GM12891 (cell line): Measurements from ENCODE around the gene TMEM156.
"Not testable (repeated sequence)": the region's sequence is repeated elsewhere in the genome, so short reads cannot be mapped to it uniquely, and the experiment has no call there.

Experiments
- DNase-seq: peaks from one replicate; pipeline ENCODE4 v3.0.0; 2011; ENCODE audit warnings: low spot score; ENCODE audit not compliant: insufficient read length
- FAIRE-seq: peaks from 2 replicates; lab custom pipeline; 2011; peaks lifted over from hg19 to GRCh38; lab: Jason Lieb, UNC
- PAX5 ChIP-seq: IDR thresholded peaks from 2 replicates; pipeline ENCODE4 v1.6.1; 2011; ENCODE audit warnings: low read length, moderate library complexity, mild to moderate bottlenecking; ENCODE audit not compliant: insufficient read depth, severe bottlenecking
- POLR2A ChIP-seq: IDR thresholded peaks from 2 replicates; pipeline ENCODE4 v1.6.1; 2011; ENCODE audit warnings: low read depth, low read length, control low read depth
- POLR2AphosphoS5 ChIP-seq: IDR thresholded peaks from 2 replicates; pipeline ENCODE4 v1.6.1; 2011; ENCODE audit warnings: low read depth, low read length, control low read depth
- POU2F2 ChIP-seq: IDR thresholded peaks from 2 replicates; pipeline ENCODE4 v1.6.1; 2011; ENCODE audit warnings: low read depth, mild to moderate bottlenecking, control low read depth, low read length, moderate library complexity
- SPI1 ChIP-seq: IDR thresholded peaks from 2 replicates; pipeline ENCODE4 v1.6.1; 2011; ENCODE audit warnings: low read depth, low read length, control low read depth
- TAF1 ChIP-seq: IDR thresholded peaks from 2 replicates; pipeline ENCODE4 v1.6.1; 2011; ENCODE audit warnings: low read depth, low read length, control low read depth

TMEM156 gene

DNA sequence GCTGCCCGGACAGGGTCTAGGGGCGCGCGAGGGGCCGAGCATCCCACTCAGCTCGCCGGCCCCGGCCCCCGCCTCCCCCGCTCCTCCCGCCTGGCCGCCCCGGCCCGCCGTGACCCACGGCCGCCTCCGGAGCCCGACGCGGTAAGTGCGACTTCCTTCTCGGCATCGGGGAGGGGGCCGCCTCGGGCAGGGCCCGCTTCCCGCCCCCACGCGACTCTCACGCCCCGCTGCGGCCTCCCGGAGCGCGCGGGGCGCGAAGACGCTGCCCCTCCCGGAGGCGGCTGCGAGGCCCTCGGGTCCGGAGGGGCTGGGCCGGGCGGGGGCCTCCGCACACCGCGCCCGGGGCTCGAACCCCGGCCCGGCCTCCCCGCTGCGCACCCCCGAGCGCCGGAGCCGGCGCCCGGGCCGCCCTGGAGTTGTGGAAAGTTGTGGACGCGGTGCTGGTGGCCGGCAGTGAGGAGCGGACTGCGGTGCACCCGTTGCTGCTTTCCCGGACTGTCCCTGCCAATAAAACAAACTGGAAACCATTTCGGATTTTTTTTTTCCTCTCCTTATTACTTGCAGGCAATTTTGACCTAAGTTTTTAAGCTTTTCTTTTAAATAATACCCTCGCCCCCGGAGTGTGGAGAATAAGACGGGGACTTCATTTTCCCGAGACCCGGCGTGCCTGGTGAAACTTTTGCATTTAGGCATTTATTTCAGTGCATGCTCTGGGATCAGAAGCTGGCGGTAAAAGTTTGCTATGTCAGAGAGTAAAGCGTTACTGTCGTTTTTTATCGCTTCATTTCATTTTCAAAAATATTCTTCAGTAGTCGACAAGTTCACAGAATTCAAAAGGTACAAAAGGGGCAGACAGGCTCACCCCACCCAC lies 13.0 kb upstream of the TMEM156 start:
- DNase-seq (no peak), FAIRE-seq (peak; percentile 20)
- TF ChIP-seq PAX5 (no peak), POU2F2 (no peak), TAF1 (no peak), SPI1 (no peak), POLR2A (no peak), POLR2AphosphoS5 (no peak)

DNA sequence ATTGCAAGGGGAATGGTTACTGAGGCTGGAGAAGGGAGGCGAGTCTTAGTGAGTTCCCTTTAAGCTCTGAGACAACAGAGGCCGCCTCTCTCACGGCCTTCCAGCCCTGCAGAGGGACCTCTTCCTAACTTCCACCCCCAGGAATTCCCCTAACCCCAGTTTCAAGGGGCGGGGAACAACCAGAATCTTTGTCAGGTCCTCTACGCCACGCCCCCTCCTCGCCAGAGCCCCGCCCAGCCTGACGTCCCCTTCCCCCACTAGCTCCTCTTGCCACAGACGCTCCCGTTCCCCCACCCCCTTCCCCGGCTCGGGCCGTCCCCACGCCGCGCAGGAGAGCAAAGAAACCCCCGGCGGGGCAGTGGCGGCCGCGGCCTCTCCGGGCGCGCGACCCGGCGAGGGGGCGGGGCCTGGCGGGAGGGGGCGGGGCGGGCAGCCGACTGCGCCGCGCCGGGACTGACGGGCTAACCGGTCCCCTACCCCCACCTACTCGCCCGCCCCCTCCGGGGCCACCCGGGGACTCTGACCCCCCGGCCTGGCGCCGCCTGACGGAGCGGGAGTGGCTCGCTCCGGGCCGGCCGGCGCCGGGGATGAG lies 12.3 kb upstream of the TMEM156 start:
- peak; percentile 70; the same call in 1 of the 2 replicates for TF ChIP-seq POLR2AphosphoS5
- TF ChIP-seq TAF1 = peak; percentile 61
- TF ChIP-seq PAX5 = no peak
- TF ChIP-seq POLR2A = peak; percentile 71; the same call in 1 of the 2 replicates
- no peak for TF ChIP-seq POU2F2
- TF ChIP-seq SPI1 = peak; percentile 19; the same call in 1 of the 2 replicates
- FAIRE-seq (peak; percentile 89), DNase-seq (peak; percentile 59)

DNA sequence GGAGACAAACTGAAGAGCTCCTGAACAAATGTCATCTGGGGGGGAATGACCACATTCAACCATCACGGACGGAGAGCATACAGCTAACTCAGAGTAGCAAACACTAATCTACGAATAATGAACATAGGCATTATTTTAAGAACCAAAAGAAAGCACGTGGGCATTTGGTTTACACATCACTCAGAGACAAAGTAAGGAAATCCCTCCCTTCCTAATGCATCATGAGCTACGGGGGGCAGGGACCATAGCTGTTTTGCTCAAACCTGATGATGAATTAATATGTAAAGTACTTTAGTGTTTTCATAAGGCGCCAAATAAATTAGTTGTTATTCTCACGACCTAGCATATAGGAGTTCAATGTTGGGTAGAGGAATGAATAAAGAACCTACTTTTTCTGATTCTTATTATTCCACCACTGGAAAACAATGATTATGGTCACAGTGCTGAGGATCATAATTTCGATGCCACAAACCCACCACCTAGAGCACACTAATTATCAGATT lies 11.7 kb upstream of the TMEM156 start:
- TF ChIP-seq POLR2AphosphoS5 (no peak), TAF1 (no peak), PAX5 (no peak), POU2F2 (no peak), POLR2A (no peak), SPI1 (no peak)
- FAIRE-seq (no peak), DNase-seq (no peak)

- FAIRE-seq = no peak
- no peak for DNase-seq
- no peak for TF ChIP-seq POLR2AphosphoS5
- TF ChIP-seq POLR2A = no peak
- TF ChIP-seq SPI1 = no peak
- TF ChIP-seq POU2F2 = no peak
- no peak for TF ChIP-seq PAX5
Measured at GRCh38 chr4:39043058-39043860, 11.1 kb upstream of the TMEM156 start.

DNA sequence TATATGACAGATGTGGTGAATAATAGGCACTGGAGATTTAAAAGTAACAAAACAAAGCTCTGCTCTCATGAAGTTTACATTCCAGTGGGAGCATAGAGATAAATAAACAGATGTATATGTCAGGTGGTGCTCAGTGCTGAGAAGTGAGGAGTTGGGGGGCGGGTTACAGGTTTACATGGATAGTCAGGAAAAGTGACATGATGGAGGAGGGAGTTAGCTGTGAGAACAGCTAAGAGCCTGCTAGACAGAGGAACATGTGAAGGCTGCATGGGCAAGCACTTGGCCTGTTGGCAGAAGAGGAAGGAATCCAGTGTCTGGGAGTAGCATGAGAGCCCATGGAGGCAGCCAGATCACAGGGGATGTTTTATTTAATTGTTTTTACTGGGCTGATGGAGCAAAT lies 10.2 kb upstream of the TMEM156 start:
- DNase-seq (no peak), FAIRE-seq (no peak)
- TF ChIP-seq POLR2A (no peak), POLR2AphosphoS5 (no peak), PAX5 (no peak), TAF1 (no peak), SPI1 (no peak), POU2F2 (no peak)

DNA sequence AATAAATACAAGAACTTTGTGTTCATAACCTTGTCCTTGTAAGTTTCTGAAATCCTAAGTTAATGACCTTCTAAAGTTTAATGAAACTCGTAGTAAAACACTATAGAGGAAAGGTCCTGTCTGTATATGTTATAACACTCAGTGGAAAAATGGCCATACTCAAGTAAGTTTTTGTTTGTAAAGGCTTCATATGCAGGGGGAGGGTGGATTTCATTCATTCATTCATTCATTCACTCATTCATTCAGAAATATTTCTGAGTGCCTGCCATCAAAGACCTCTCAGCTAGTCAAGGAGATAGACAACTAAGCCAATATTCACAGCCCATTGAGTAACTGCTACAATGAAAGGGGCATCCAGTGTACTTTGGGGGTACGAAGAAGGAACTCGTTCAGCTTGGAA lies 6.9 kb upstream of the TMEM156 start:
- no peak for DNase-seq
- TF ChIP-seq POLR2AphosphoS5 = no peak
- FAIRE-seq = no peak

DNA sequence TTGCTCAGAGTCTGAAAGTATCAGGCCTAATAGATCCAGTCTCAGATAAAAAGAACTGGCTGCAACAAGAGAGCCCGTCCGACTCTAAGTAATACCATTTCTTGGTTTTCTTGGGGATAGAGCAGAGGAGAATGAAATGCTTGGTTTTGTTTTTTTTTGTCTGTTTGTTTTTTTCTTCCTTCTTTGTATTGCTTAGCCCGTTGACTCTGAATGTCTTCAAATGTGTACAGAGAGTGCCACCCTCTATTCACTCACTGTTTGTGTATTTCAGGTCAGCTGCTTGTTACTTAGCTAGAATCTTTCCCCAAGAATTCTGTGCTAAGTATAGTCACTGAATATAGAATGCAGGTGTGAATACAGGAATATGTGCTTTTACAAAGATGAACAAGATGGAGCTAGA lies 5.7 kb upstream of the TMEM156 start:
- FAIRE-seq (peak; percentile 26), DNase-seq (no peak)
- TF ChIP-seq TAF1 = no peak
- no peak for TF ChIP-seq POLR2AphosphoS5
- TF ChIP-seq POLR2A = no peak

GRCh38 chr4:39037491-39037825 lies 5.2 kb upstream of the TMEM156 start:
- TF ChIP-seq SPI1 (no peak), PAX5 (no peak), POU2F2 (no peak), TAF1 (no peak), POLR2AphosphoS5 (no peak), POLR2A (no peak)
- no peak for DNase-seq
- no peak for FAIRE-seq

GRCh38 chr4:39036172-39036571 lies 4.0 kb upstream of the TMEM156 start:
- no peak for TF ChIP-seq POLR2AphosphoS5
- TF ChIP-seq TAF1 = no peak
- no peak for TF ChIP-seq POLR2A
- no peak for TF ChIP-seq SPI1
- no peak for TF ChIP-seq PAX5
- no peak for TF ChIP-seq POU2F2
- DNase-seq (no peak), FAIRE-seq (peak; percentile 51)

DNA sequence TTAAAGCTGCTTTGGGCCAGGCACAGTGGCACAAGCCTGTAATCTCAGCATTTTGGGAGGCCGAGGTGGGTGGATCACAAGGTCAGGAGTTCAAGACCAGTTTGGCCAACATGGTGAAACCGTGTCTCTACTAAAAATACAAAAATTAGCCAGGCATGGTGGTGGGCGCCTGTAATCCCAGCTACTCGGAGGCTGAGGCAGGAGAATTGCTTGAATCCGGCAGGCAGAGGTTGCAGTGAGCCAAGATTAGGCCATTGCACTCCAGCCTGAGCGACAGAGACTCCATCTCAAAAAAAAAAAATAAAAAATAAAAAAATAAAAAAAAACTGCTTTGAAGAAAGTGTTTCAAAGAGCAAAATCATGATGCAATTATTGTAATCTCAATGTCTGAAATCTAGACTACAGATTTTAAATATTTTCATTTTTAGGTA lies 604 bp downstream of the TMEM156 start:
- FAIRE-seq = peak; percentile 5
- not testable (repeated sequence) for DNase-seq
